Measurements from ENCODE around the gene NLRC3.

Gene NLRC3

DNA sequence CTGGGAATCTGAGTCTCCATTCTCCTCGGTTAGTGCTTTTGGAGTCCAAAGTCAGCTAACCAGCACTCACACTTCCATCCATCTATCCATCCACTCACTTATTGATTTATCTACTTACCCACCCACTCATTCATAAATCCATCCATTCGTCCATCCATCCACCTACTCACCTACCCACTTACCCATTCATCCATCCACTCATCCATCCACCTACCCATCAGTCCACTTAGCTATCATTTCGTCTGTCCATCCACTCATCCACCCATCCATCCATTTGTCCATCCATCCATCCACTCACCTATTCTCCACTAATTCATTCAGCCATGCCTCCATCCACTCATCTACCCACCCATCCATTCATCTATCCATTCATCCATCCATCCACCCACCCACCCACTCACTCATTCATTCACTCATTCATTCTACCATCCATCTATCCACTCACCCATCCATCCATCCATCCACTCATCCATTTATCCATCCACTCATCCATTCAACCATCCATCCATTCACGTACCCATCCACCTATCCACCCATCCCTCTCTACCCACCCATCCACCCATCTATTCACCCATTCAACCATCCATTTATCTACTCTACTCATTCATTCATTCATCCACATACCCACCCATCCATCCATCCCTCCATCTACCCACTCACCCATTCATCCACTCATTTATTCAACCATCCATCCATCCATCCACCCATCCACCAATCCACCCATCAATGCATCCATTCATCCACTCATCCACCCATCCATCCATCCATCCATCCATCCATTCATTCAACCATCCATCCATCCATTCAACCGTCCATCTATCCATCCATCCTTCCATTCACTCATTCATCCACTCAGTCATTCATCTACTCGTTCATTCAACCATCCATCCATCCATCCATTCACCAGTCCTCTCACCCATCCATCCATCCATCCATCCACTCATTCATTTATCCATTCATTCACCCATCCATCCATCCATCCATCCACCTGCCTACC, 26.1 kb downstream of the NLRC3 start:
- Histone ChIP-seq H3K9ac (ENCODE audit: low read length) (no peak overlapping the region), H3K27me3 (ENCODE audit: low read length) (no peaks in the 10 kb centered on the region), H3K4me2 (ENCODE audit: low read depth, low read length, poor library complexity, severe bottlenecking) (no peak overlapping the region), H3K9me3 (ENCODE audit: insufficient read depth, low read length) (no peaks in the 10 kb centered on the region), H2AFZ (ENCODE audit: low read depth, low read length, severe bottlenecking) (no peak overlapping the region), H3K9me2 (replicated peaks; ENCODE audit: insufficient read depth, low read length) (no peaks in the 10 kb centered on the region), H4K20me1 (ENCODE audit: low read depth, low read length) (no peaks in the 10 kb centered on the region), H3K27ac (ENCODE audit: low read depth, low read length) (no peak overlapping the region), H3K4me3 (ENCODE audit: insufficient read depth, low read length, poor library complexity, severe bottlenecking) (no peak overlapping the region), H3K36me3 (ENCODE audit: low read length) (peaks cover 28% of the 10 kb centered on the region), H3K79me2 (ENCODE audit: insufficient read depth, low read length) (no peaks in the 10 kb centered on the region), H3F3A (ENCODE audit: insufficient read depth) (peaks cover 7% of the 10 kb centered on the region)
- no peak for TF ChIP-seq EZH2phosphoT487 (conservative IDR thresholded peaks at IDR 0.05; ENCODE audit: low read length)
- TF ChIP-seq, protein P1, sequence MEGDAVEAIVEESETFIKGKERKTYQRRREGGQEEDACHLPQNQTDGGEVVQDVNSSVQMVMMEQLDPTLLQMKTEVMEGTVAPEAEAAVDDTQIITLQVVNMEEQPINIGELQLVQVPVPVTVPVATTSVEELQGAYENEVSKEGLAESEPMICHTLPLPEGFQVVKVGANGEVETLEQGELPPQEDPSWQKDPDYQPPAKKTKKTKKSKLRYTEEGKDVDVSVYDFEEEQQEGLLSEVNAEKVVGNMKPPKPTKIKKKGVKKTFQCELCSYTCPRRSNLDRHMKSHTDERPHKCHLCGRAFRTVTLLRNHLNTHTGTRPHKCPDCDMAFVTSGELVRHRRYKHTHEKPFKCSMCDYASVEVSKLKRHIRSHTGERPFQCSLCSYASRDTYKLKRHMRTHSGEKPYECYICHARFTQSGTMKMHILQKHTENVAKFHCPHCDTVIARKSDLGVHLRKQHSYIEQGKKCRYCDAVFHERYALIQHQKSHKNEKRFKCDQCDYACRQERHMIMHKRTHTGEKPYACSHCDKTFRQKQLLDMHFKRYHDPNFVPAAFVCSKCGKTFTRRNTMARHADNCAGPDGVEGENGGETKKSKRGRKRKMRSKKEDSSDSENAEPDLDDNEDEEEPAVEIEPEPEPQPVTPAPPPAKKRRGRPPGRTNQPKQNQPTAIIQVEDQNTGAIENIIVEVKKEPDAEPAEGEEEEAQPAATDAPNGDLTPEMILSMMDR (IDR thresholded peaks at IDR 0.05; ENCODE audit: insufficient read depth, low read length, poor library complexity, severe bottlenecking) = no peak

- Histone ChIP-seq H3K79me2 (ENCODE audit: insufficient read depth, low read length) (no peaks in the 10 kb centered on the region), H3K9ac (ENCODE audit: low read length) (no peak overlapping the region), H3K27me3 (ENCODE audit: low read length) (no peaks in the 10 kb centered on the region), H4K20me1 (ENCODE audit: low read depth, low read length) (no peaks in the 10 kb centered on the region), H3K9me3 (ENCODE audit: insufficient read depth, low read length) (no peaks in the 10 kb centered on the region), H3K4me2 (ENCODE audit: low read depth, low read length, poor library complexity, severe bottlenecking) (no peak overlapping the region), H3K4me3 (ENCODE audit: insufficient read depth, low read length, poor library complexity, severe bottlenecking) (no peak overlapping the region), H2AFZ (ENCODE audit: low read depth, low read length, severe bottlenecking) (no peak overlapping the region), H3K9me2 (replicated peaks; ENCODE audit: insufficient read depth, low read length) (no peaks in the 10 kb centered on the region), H3F3A (ENCODE audit: insufficient read depth) (no peaks in the 10 kb centered on the region; the same call in 1 of the 2 replicates), H3K27ac (ENCODE audit: low read depth, low read length) (no peak overlapping the region), H3K36me3 (ENCODE audit: low read length) (peaks cover 28% of the 10 kb centered on the region)
- TF ChIP-seq, protein P1 (IDR thresholded peaks at IDR 0.05; ENCODE audit: insufficient read depth, low read length, poor library complexity, severe bottlenecking) = no peak
- no peak for TF ChIP-seq EZH2phosphoT487 (conservative IDR thresholded peaks at IDR 0.05; ENCODE audit: low read length)
These were observed 27.3 kb downstream of the NLRC3 start for GRCh38 chr16:3549906-3550305.

DNA sequence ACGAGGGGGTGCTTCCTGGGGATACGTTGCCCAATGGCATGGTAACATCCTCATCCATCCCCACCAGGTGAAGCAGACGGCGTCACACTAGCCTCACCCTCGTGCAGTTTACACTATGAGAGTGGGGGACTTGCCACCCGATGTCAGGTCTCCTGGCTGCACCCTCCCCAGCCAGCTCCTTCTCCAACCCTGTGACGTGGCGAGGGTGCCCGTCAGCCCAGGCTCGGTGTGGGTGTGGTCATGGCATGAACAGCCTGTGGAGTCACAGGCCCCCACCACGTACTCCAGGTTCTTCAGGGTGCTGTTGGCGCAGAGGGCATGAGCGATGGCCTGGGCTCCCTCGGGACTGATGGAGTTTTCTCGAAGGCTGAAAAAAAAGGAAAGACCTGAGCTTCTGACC, 28.3 kb downstream of the NLRC3 start:
- Histone ChIP-seq H4K20me1 (ENCODE audit: low read depth, low read length) (no peaks in the 10 kb centered on the region), H3K4me3 (ENCODE audit: insufficient read depth, low read length, poor library complexity, severe bottlenecking) (no peak overlapping the region), H2AFZ (ENCODE audit: low read depth, low read length, severe bottlenecking) (no peak overlapping the region), H3K27me3 (ENCODE audit: low read length) (no peaks in the 10 kb centered on the region), H3K27ac (ENCODE audit: low read depth, low read length) (no peak overlapping the region), H3K36me3 (ENCODE audit: low read length) (peaks cover 19% of the 10 kb centered on the region; the same call in 1 of the 2 replicates), H3K79me2 (ENCODE audit: insufficient read depth, low read length) (no peaks in the 10 kb centered on the region), H3K9me2 (replicated peaks; ENCODE audit: insufficient read depth, low read length) (no peaks in the 10 kb centered on the region), H3K9ac (ENCODE audit: low read length) (no peak overlapping the region), H3F3A (ENCODE audit: insufficient read depth) (no peaks in the 10 kb centered on the region; the same call in 1 of the 2 replicates), H3K4me2 (ENCODE audit: low read depth, low read length, poor library complexity, severe bottlenecking) (no peak overlapping the region), H3K9me3 (ENCODE audit: insufficient read depth, low read length) (no peaks in the 10 kb centered on the region)
- no peak for TF ChIP-seq EZH2phosphoT487 (conservative IDR thresholded peaks at IDR 0.05; ENCODE audit: low read length)
- TF ChIP-seq, protein P1 (IDR thresholded peaks at IDR 0.05; ENCODE audit: insufficient read depth, low read length, poor library complexity, severe bottlenecking) = no peak
